CD4-positive, alpha-beta T cell (primary cell): ENCODE measurements around the gene KNTC1. TPM values are rescaled to one million over a fixed set of nuclear protein-coding genes. Genes with fewer than 3 reads are reported as not detected.

ENCODE experiments used
- ATAC-seq: fragments of 200-7000 bp; cut with Tn5 transposase; one replicate; pipeline ENCODE4 v1.10.0; 2022; ENCODE audit warnings: mild to moderate bottlenecking; ENCODE audit not compliant: poor library complexity
- CTCF ChIA-PET: fragments of 350-600 bp; sonication (Branson Sonifier 250); formaldehyde crosslinking; loops from one replicate; lab custom pipeline; 2021; ENCODE audit warnings: antibody characterized with exemption, inconsistent platforms; lab: Charles Lee
- POLR2A ChIA-PET: fragments of 350-600 bp; sonication (Branson Sonifier 250); formaldehyde crosslinking; loops from one replicate; lab custom pipeline; 2021; ENCODE audit warnings: antibody characterized with exemption, inconsistent platforms; lab: Charles Lee
- DNase-seq, 14 experiments: peaks; one replicate each; pipeline ENCODE4 v3.0.0-alpha.2; 2013 to 2020; ENCODE audit warnings: mixed read lengths in 2 of 14
- H3K27ac ChIP-seq, 2 donors: one replicate each; pipeline versions ENCODE4 v1.5.1 to v1.7.0; 2013; ENCODE audit warnings: low read length in 2 of 2, low read depth in 1 of 2, mild to moderate bottlenecking in 1 of 2
- H3K27me3 ChIP-seq, 2 experiments: 1 replicate in 1 of 2; 2 replicates in 1 of 2; pipeline versions ENCODE4 v1.6.1 to v1.7.0; 2013; ENCODE audit warnings: low read length in 2 of 2, control low read depth in 1 of 2, mild to moderate bottlenecking in 1 of 2, moderate library complexity in 1 of 2; ENCODE audit not compliant: insufficient read depth in 2 of 2, control insufficient read depth in 1 of 2
- H3K36me3 ChIP-seq: one replicate; pipeline ENCODE4 v1.6.1; 2013; ENCODE audit warnings: low read length, control low read depth; ENCODE audit not compliant: insufficient read depth
- H3K4me1 ChIP-seq: one replicate; pipeline ENCODE4 v1.6.1; 2013; ENCODE audit warnings: low read length, control low read depth; ENCODE audit not compliant: insufficient read depth
- H3K4me3 ChIP-seq: one replicate; pipeline ENCODE4 v1.5.1; 2013; ENCODE audit warnings: mild to moderate bottlenecking, low read length, moderate library complexity
- H3K9me3 ChIP-seq, 2 experiments: 1 replicate in 1 of 2; 2 replicates in 1 of 2; pipeline versions ENCODE4 v1.6.1 to v1.7.0; 2013; ENCODE audit warnings: low read length in 2 of 2, mild to moderate bottlenecking in 2 of 2, control low read depth in 1 of 2, moderate library complexity in 1 of 2; ENCODE audit not compliant: control insufficient read depth in 1 of 2, insufficient read depth in 1 of 2
- H3K27ac Mint-ChIP-seq: one replicate; pipeline ENCODE4 v1.8.0; 2020; ENCODE audit warnings: mixed read lengths
- H3K27me3 Mint-ChIP-seq: one replicate; pipeline ENCODE4 v1.8.0; 2021; ENCODE audit warnings: mixed read lengths
- H3K36me3 Mint-ChIP-seq: one replicate; pipeline ENCODE4 v1.8.0; 2021; ENCODE audit warnings: low read depth, mixed read lengths
- H3K4me1 Mint-ChIP-seq: one replicate; pipeline ENCODE4 v1.8.0; 2021; ENCODE audit warnings: low read depth, mixed read lengths
- H3K4me3 Mint-ChIP-seq: one replicate; pipeline ENCODE4 v1.8.0; 2020; ENCODE audit warnings: mild to moderate bottlenecking, mixed read lengths
- H3K9me3 Mint-ChIP-seq: one replicate; pipeline ENCODE4 v1.8.0; 2020; ENCODE audit warnings: mixed read lengths
- intact Hi-C, 2 experiments: fragments of 100-400 bp; cut with DNase I in 1 of 2; cut with micrococcal nuclease in 1 of 2; formaldehyde crosslinking; loops; one replicate each; pipeline versions ENCODE4 v1.15.1 to v1.9.0; 2023 to 2025; cut with DNase I, micrococcal nuclease
- total RNA-seq, 174 experiments: library from RNA in 2 of 174; stranded (reverse) in 2 of 174; gene quantifications; one replicate each; pipeline ENCODE4 v1.2.3 and lab custom pipeline; 2021 to 2026
- TF ChIP-seq, protein P1 (sequence below): fragments of 200-600 bp; IDR thresholded peaks from one replicate; pipeline ENCODE4 v1.8.0; 2022; ENCODE audit warnings: antibody characterized with exemption, mild to moderate bottlenecking

The KNTC1 gene
- total RNA-seq, 2 experiments from 2014 or later = 23.3 to 23.8 TPM

- no peaks in the 10 kb centered on the region for H3K9me3 Mint-ChIP-seq
- Histone ChIP-seq H3K36me3 (peaks cover 9% of the 10 kb centered on the region), H3K9me3 (no peaks in the 10 kb centered on the region), H3K27me3 (no peaks in the 10 kb centered on the region), H3K4me3 (no peak overlapping the region), H3K4me1 (no peaks in the 10 kb centered on the region), H3K27ac (no peak overlapping the region)
- ChIA-PET CTCF (no interaction called here), POLR2A (no interaction called here)
- TF ChIP-seq, protein P1, sequence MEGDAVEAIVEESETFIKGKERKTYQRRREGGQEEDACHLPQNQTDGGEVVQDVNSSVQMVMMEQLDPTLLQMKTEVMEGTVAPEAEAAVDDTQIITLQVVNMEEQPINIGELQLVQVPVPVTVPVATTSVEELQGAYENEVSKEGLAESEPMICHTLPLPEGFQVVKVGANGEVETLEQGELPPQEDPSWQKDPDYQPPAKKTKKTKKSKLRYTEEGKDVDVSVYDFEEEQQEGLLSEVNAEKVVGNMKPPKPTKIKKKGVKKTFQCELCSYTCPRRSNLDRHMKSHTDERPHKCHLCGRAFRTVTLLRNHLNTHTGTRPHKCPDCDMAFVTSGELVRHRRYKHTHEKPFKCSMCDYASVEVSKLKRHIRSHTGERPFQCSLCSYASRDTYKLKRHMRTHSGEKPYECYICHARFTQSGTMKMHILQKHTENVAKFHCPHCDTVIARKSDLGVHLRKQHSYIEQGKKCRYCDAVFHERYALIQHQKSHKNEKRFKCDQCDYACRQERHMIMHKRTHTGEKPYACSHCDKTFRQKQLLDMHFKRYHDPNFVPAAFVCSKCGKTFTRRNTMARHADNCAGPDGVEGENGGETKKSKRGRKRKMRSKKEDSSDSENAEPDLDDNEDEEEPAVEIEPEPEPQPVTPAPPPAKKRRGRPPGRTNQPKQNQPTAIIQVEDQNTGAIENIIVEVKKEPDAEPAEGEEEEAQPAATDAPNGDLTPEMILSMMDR = no peak
- DNase-seq (no peak), ATAC-seq (no peak)
- H3K4me3 Mint-ChIP-seq = no peak overlapping the region
- no peak overlapping the region for H3K27ac Mint-ChIP-seq
- intact Hi-C loops = no loop called here
- peaks cover 15% of the 10 kb centered on the region for H3K36me3 Mint-ChIP-seq
- no peaks in the 10 kb centered on the region for H3K4me1 Mint-ChIP-seq
- no peaks in the 10 kb centered on the region for H3K27me3 Mint-ChIP-seq
Observed at GRCh38 chr12:122604993-122605392, 77.9 kb downstream of the KNTC1 start.

DNA sequence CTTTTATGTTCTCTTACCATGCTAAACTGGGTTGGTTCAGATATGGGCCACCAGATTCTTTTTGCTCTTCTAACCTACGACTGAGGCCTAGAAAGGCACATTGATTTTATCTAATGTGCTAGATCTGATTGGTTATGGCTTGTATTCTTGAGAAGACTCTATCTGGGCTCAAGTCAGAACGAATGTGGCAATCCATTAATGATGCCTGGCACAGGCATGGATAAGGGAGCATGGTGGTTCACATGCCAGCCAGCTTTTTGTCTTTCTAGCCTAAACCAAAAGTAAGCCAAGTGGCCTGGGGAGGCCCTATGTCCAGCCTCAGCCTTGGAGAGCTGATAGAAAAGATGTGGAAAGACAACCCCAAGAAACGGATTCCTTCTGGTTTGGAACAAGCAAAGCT is 82.7 kb downstream of the KNTC1 start:
- no peaks in the 10 kb centered on the region for H3K9me3 Mint-ChIP-seq
- intact Hi-C loops = no loop called here
- peaks cover 46% of the 10 kb centered on the region for H3K36me3 Mint-ChIP-seq
- no peaks in the 10 kb centered on the region for H3K4me1 ChIP-seq
- no peaks in the 10 kb centered on the region for H3K9me3 ChIP-seq
- H3K4me1 Mint-ChIP-seq = no peaks in the 10 kb centered on the region
- H3K27ac ChIP-seq = no peak overlapping the region
- H3K36me3 ChIP-seq = peaks cover 28% of the 10 kb centered on the region
- H3K4me3 ChIP-seq = no peak overlapping the region
- ChIA-PET CTCF (no interaction called here), POLR2A (no interaction called here)
- H3K27ac Mint-ChIP-seq = no peak overlapping the region
- TF ChIP-seq, protein P1 = no peak
- H3K27me3 ChIP-seq = no peaks in the 10 kb centered on the region
- no peaks in the 10 kb centered on the region for H3K27me3 Mint-ChIP-seq
- H3K4me3 Mint-ChIP-seq = no peak overlapping the region
- ATAC-seq (no peak), DNase-seq (no peak)

GRCh38 chr12:122610207-122610606 is 83.2 kb downstream of the KNTC1 start:
- H3K4me1 Mint-ChIP-seq = no peaks in the 10 kb centered on the region
- ChIA-PET POLR2A (no interaction called here), CTCF (no interaction called here)
- no peaks in the 10 kb centered on the region for H3K4me1 ChIP-seq
- no peak overlapping the region for H3K27ac ChIP-seq
- H3K36me3 Mint-ChIP-seq = peaks cover 48% of the 10 kb centered on the region
- H3K27ac Mint-ChIP-seq = no peak overlapping the region
- no peak overlapping the region for H3K4me3 ChIP-seq
- H3K9me3 Mint-ChIP-seq = no peaks in the 10 kb centered on the region
- H3K36me3 ChIP-seq = peaks cover 32% of the 10 kb centered on the region
- no peaks in the 10 kb centered on the region for H3K27me3 Mint-ChIP-seq
- no peak for DNase-seq
- H3K27me3 ChIP-seq = no peaks in the 10 kb centered on the region
- TF ChIP-seq, protein P1 = no peak
- intact Hi-C loops = no loop called here
- H3K4me3 Mint-ChIP-seq = no peak overlapping the region
- no peaks in the 10 kb centered on the region for H3K9me3 ChIP-seq
- ATAC-seq = no peak
